Spleen (tissue), 7 donors: ENCODE results near the gene PIP5K1B.

Experiments
- POLR2A ChIP-seq, 3 donors: fragments of 450-650 bp; IDR thresholded peaks; one replicate each; pipeline ENCODE4 v1.5.1; 2017; ENCODE audit warnings: antibody characterized with exemption in 3 of 3, mild to moderate bottlenecking in 1 of 3
- POLR2AphosphoS5 ChIP-seq, 3 donors: sonication (generic); formaldehyde crosslinking; IDR thresholded peaks; one replicate each; pipeline ENCODE4 v1.5.1; 2017; ENCODE audit warnings: antibody characterized with exemption in 3 of 3
- TF ChIP-seq, protein P1 (sequence below), 11 experiments: fragments of 200-600 bp in 7 of 11; fragments of 450-650 bp in 4 of 11; sonication (generic) in 4 of 11; IDR thresholded peaks in 8 of 11; conservative IDR thresholded peaks in 3 of 11; 1 replicate in 7 of 11; 2 replicates in 4 of 11; pipeline versions ENCODE4 v1.4.0 to v1.8.0; 2016 to 2021; ENCODE audit warnings: antibody characterized with exemption in 11 of 11, inconsistent platforms in 4 of 11, mild to moderate bottlenecking in 1 of 11
- donor health status: DM: no; HTN: no; CAD: no; lungs with moderate emphysema.
- donor health status: DM: no; HTN: no; CAD: no.
- donor health status: DM: no; HTN: no; CAD: no.

DNA sequence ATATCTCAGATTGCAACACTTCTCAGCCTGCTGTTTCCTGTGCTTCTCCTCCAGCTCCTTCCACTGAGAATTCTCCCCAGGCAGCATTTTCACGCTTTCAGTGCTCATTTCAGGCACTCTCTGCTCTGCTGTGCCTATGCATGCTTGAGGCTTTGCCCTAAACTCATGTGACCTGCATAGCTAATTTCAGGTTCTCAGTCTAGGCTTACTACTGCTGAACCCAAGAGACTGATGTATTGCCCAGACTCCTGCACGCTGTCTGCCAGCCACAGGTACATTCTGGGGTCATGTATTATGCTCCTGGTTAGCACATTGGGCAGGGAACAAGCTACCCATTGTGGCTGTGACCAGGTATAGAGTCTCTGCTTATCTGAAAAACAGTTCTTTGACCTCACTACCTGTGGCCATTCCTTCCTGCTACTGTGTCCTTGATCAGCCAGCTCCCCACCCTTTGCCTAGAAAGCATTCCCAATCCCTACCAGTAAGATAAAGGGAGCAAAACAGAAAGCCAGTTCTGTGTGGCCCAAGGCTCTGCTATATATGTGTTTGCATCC lies 34.7 kb downstream of the PIP5K1B start:
- TF ChIP-seq, protein P1, sequence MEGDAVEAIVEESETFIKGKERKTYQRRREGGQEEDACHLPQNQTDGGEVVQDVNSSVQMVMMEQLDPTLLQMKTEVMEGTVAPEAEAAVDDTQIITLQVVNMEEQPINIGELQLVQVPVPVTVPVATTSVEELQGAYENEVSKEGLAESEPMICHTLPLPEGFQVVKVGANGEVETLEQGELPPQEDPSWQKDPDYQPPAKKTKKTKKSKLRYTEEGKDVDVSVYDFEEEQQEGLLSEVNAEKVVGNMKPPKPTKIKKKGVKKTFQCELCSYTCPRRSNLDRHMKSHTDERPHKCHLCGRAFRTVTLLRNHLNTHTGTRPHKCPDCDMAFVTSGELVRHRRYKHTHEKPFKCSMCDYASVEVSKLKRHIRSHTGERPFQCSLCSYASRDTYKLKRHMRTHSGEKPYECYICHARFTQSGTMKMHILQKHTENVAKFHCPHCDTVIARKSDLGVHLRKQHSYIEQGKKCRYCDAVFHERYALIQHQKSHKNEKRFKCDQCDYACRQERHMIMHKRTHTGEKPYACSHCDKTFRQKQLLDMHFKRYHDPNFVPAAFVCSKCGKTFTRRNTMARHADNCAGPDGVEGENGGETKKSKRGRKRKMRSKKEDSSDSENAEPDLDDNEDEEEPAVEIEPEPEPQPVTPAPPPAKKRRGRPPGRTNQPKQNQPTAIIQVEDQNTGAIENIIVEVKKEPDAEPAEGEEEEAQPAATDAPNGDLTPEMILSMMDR (IDR thresholded peaks at IDR 0.05 in 8 of 11, conservative IDR thresholded peaks at IDR 0.05 in 3 of 11): no peak
- TF ChIP-seq POLR2A (IDR thresholded peaks at IDR 0.05) (no peak), POLR2AphosphoS5 (IDR thresholded peaks at IDR 0.05) (no peak)
